HFFc6 (cell line): ENCODE data around the gene PCDHGA9. TPM values are rescaled to one million over a fixed set of nuclear protein-coding genes. Genes with fewer than 3 reads are reported as not detected.
A peak's percentile ranks its signal among the peaks of the same experiment; 100 is the strongest.
"Not testable (repeated sequence)": the region's sequence is repeated elsewhere in the genome, so short reads cannot be mapped to it uniquely, and the experiment has no call there.

Experiments used
- DNase-seq: peaks from one replicate; pipeline ENCODE4 v3.0.0-alpha.2; 2018
- H3K27ac Mint-ChIP-seq: 2 replicates; pipeline ENCODE4 v1.8.0; 2020; ENCODE audit warnings: mild to moderate bottlenecking, mixed read lengths
- H3K27me3 Mint-ChIP-seq: 2 replicates; pipeline ENCODE4 v1.8.0; 2021; ENCODE audit warnings: mild to moderate bottlenecking, moderate library complexity, mixed read lengths; ENCODE audit not compliant: insufficient read depth
- H3K36me3 Mint-ChIP-seq: 2 replicates; pipeline ENCODE4 v1.8.0; 2021; ENCODE audit warnings: low read depth, mixed read lengths
- H3K4me1 Mint-ChIP-seq: 2 replicates; pipeline ENCODE4 v1.8.0; 2020; ENCODE audit warnings: low read depth, mixed read lengths
- H3K4me3 Mint-ChIP-seq: 2 replicates; pipeline ENCODE4 v1.8.0; 2020; ENCODE audit warnings: mild to moderate bottlenecking, moderate library complexity, mixed read lengths
- H3K9me3 Mint-ChIP-seq: 2 replicates; pipeline ENCODE4 v1.8.0; 2020; ENCODE audit warnings: mild to moderate bottlenecking, mixed read lengths
- total RNA-seq, 6 experiments: library from RNA; stranded (reverse); fragmentation: NEBNext Ultra II Directional; extraction: Animal tissue kit (Norgen Biotek cat#: 25700); gene quantifications; 2 replicates in 1 of 6; 3 replicates in 5 of 6; pipeline ENCODE4 v1.2.3, GENCODE V29; 2021
- TF ChIP-seq, protein P1 (sequence below): fragments of 200-600 bp; sonication (generic); IDR thresholded peaks from 2 replicates; pipeline ENCODE4 v1.5.0; 2021; ENCODE audit warnings: antibody characterized with exemption, mild to moderate bottlenecking

PCDHGA9 gene
- total RNA-seq, 6 experiments from 2014 or later = 0.69 to 1.6 (median 0.88) TPM

DNA sequence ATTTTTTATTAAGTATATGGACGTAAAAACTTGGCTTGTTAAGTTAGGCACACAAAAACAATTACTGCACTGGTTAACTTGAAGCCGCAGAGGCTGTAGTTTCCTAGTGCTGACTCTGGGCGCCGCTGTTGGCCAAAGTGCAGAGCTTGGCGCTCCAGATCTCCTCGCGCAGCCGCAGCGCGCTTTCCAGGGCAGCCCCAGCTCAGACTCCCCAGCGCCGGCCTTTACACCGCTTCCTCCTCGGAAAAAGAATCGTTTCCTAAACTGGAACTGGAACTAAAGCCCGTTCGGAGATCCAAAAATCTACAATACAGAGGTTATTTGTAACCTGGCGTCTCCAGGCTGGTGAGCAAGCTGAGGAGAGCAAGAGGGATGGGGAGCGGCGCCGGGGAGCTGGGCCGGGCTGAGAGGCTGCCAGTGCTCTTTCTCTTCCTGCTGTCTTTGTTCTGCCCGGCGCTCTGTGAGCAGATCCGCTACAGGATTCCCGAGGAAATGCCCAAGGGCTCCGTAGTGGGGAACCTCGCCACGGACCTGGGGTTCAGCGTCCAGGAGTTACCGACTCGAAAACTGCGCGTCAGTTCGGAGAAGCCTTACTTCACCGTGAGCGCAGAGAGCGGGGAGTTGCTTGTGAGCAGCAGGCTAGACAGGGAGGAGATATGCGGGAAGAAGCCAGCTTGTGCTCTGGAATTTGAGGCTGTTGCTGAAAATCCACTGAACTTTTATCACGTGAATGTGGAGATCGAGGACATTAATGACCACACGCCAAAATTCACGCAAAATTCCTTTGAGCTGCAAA lies 4.6 kb upstream of the PCDHGA9 start, which contains the start of gene PCDHGB5:
Gene PCDHGB5, plus strand, starts transcription at position 192 of the 796 bp plus-strand sequence. Its CDS starts 181 bp downstream, at position 373.
- Mint-ChIP-seq H3K9me3 (peaks cover 63% of the 10 kb centered on the region), H3K27ac (peak within 1 kb of the TSS; percentile 60; the same call in 1 of the 2 replicates), H3K4me3 (peak within 1 kb of the TSS; percentile 66), H3K36me3 (peaks cover 53% of the 10 kb centered on the region)
- H3K27me3 Mint-ChIP-seq, H3K4me1 Mint-ChIP-seq: not testable (repeated sequence)
- DNase-seq = peak; percentile 37
- TF ChIP-seq, protein P1, sequence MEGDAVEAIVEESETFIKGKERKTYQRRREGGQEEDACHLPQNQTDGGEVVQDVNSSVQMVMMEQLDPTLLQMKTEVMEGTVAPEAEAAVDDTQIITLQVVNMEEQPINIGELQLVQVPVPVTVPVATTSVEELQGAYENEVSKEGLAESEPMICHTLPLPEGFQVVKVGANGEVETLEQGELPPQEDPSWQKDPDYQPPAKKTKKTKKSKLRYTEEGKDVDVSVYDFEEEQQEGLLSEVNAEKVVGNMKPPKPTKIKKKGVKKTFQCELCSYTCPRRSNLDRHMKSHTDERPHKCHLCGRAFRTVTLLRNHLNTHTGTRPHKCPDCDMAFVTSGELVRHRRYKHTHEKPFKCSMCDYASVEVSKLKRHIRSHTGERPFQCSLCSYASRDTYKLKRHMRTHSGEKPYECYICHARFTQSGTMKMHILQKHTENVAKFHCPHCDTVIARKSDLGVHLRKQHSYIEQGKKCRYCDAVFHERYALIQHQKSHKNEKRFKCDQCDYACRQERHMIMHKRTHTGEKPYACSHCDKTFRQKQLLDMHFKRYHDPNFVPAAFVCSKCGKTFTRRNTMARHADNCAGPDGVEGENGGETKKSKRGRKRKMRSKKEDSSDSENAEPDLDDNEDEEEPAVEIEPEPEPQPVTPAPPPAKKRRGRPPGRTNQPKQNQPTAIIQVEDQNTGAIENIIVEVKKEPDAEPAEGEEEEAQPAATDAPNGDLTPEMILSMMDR = peak; percentile 67

DNA sequence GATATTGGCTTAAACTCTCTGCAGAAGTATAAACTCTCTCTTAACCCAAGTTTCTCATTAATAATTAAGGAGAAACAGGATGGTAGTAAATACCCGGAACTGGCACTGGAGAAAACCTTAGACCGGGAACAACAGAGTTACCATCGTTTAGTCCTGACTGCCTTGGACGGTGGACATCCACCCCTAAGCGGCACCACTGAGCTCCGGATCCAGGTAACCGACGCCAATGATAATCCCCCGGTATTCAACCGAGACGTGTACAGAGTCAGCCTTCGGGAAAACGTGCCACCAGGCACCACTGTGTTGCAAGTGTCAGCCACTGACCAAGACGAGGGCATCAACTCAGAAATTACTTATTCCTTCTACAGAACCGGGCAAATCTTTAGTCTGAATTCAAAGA lies 4.0 kb upstream of the PCDHGA9 start:
- TF ChIP-seq, protein P1 = no peak
- Mint-ChIP-seq H3K36me3 (peaks cover 55% of the 10 kb centered on the region), H3K4me3 (no peak overlapping the region), H3K27me3 (peaks cover 3% of the 10 kb centered on the region), H3K9me3 (peaks cover 65% of the 10 kb centered on the region), H3K27ac (no peak overlapping the region), H3K4me1 (peaks cover 8% of the 10 kb centered on the region)
- no peak for DNase-seq

DNA sequence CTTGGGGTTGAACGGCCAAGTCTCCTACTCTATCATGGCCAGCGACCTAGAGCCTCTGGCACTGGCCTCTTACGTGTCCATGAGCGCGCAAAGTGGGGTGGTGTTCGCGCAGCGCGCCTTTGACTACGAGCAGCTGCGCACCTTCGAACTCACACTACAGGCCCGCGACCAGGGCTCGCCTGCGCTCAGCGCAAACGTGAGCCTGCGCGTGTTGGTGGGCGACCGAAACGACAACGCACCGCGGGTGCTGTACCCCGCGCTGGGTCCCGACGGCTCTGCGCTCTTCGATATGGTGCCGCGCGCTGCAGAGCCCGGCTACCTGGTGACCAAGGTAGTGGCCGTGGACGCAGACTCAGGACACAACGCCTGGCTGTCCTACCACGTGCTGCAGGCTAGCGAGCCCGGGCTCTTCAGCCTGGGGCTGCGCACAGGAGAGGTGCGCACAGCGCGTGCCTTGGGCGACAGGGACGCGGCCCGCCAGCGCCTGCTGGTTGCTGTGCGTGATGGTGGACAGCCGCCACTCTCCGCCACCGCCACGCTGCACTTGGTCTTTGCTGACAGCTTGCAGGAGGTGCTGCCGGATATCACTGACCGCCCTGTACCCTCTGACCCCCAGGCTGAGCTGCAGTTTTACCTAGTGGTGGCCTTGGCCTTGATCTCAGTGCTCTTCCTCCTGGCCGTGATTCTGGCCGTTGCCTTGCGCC lies 2.9 kb upstream of the PCDHGA9 start:
- Mint-ChIP-seq H3K27me3 (peaks cover 3% of the 10 kb centered on the region), H3K4me1 (peaks cover 8% of the 10 kb centered on the region), H3K36me3 (peaks cover 55% of the 10 kb centered on the region), H3K4me3 (peak overlapping the region; percentile 65; the same call in 1 of the 2 replicates), H3K9me3 (peaks cover 66% of the 10 kb centered on the region), H3K27ac (no peak overlapping the region)
- no peak for DNase-seq
- TF ChIP-seq, protein P1 = no peak

DNA sequence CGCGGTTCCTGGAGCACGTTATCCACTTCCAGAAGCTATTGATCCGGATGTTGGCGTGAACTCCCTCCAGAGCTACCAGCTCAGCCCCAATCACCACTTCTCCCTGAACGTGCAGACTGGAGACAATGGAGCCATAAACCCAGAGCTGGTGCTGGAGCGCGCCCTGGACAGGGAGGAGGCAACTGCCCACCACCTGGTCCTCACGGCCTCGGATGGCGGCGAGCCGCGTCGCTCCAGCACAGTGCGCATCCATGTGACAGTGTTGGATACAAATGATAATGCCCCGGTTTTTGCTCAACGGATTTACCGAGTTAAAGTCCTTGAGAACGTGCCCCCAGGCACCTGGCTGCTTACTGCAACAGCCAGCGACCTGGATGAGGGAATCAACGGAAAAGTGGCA lies 809 bp downstream of the PCDHGA9 start:
- no peak for DNase-seq
- H3K4me1 Mint-ChIP-seq = peaks cover 8% of the 10 kb centered on the region

DNA sequence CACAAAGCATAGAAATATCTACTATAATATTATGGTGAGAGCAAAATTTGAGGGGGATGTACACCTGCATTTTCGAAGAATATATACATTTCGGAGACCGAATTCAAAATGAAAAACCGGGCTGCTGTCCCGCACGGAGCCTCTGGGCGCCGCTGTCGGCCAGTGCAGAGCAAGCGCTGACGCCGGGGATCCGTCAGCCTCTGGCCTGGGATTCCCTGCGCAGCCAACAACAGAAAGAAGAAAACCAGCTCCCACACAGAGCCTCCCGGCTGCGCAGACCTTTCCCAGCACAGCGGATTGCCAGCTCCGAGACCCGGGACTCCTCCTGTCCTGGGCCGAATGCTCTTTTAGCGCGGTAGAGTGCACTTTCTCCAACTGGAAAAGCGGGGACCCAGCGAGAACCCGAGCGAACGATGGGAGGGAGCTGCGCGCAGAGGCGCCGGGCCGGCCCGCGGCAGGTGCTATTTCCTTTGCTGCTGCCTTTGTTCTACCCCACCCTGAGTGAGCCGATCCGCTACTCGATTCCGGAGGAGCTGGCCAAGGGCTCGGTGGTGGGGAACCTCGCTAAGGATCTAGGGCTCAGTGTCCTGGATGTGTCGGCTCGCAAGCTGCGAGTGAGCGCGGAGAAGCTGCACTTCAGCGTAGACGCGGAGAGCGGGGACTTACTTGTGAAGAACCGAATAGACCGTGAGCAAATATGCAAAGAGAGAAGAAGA lies 5.4 kb downstream of the PCDHGA9 start, which contains the start of gene PCDHGB6:
Gene PCDHGB6, plus strand, starts transcription at position 232 of the 716 bp plus-strand sequence. Its CDS starts 182 bp downstream, at position 414.
- not testable (repeated sequence) for H3K27ac Mint-ChIP-seq, H3K4me1 Mint-ChIP-seq, DNase-seq, H3K4me3 Mint-ChIP-seq, H3K27me3 Mint-ChIP-seq
- TF ChIP-seq, protein P1 = peak; percentile 51; the same call in 1 of the 2 replicates
- Mint-ChIP-seq H3K36me3 (peaks cover 62% of the 10 kb centered on the region), H3K9me3 (peaks cover 60% of the 10 kb centered on the region)

More for the DNA sequence above, 809 bp downstream of the PCDHGA9 start:
- Mint-ChIP-seq H3K4me3 (no peak overlapping the region), H3K9me3 (peaks cover 71% of the 10 kb centered on the region), H3K27ac (no peak overlapping the region), H3K27me3 (peaks cover 3% of the 10 kb centered on the region), H3K36me3 (peaks cover 72% of the 10 kb centered on the region)
- TF ChIP-seq, protein P1 = no peak
